ENCODE measurements around the gene ASPSCR1. TPM values are rescaled to one million over a fixed set of nuclear protein-coding genes. Genes with fewer than 3 reads are reported as not detected.

ASPSCR1 gene
- polyA plus RNA-seq, 12 donors: 17.2 to 80.2 (median 21.5) TPM; not detected in 1

- DNase-seq: no peak
Measured at GRCh38 chr17:81959362-81960129, 17.9 kb upstream of the ASPSCR1 start.

- no peak for DNase-seq
Measured at GRCh38 chr17:81960130-81960958, 17.1 kb upstream of the ASPSCR1 start.

GRCh38 chr17:81961087-81961511 lies 16.3 kb upstream of the ASPSCR1 start, which contains the start of gene NOTUM:
Gene NOTUM (minus strand): TSS chr17:81961187. CDS start chr17:81960909, 278 bp downstream.
- DNase-seq: no peak

GRCh38 chr17:81961521-81962498 lies 15.6 kb upstream of the ASPSCR1 start:
- no peak for DNase-seq

- DNase-seq: no peak
Measured at GRCh38 chr17:81962499-81963441, 14.7 kb upstream of the ASPSCR1 start.

GRCh38 chr17:81964081-81964849 lies 13.2 kb upstream of the ASPSCR1 start:
- DNase-seq: no peak

GRCh38 chr17:81966343-81967243 lies 10.8 kb upstream of the ASPSCR1 start:
- peak; percentile 55 for DNase-seq

- no peak for DNase-seq
Measured at GRCh38 chr17:81967244-81967532, 10.2 kb upstream of the ASPSCR1 start.

GRCh38 chr17:81967533-81968395 lies 9.7 kb upstream of the ASPSCR1 start:
- peak; percentile 71 for DNase-seq

- no peak for DNase-seq
Measured at GRCh38 chr17:81968396-81968745, 9.1 kb upstream of the ASPSCR1 start.

GRCh38 chr17:81968850-81969812 lies 8.3 kb upstream of the ASPSCR1 start:
- DNase-seq: no peak

GRCh38 chr17:81973432-81973831 lies 4.0 kb upstream of the ASPSCR1 start:
- DNase-seq: no peak

GRCh38 chr17:81976332-81977210 lies 858 bp upstream of the ASPSCR1 start:
- no peak for DNase-seq

GRCh38 chr17:81978524-81979298 lies 1.3 kb downstream of the ASPSCR1 start:
- no peak for DNase-seq

GRCh38 chr17:81980122-81980521 lies 2.7 kb downstream of the ASPSCR1 start:
- no peak for DNase-seq

Measured in muscle of arm (tissue), 12 donors.